B cell (primary cell): Measurements from ENCODE around the gene ADGRE1.

ENCODE experiments used
- CTCF ChIP-seq: fragments of 200-600 bp; IDR thresholded peaks from one replicate; pipeline ENCODE4 v1.8.0; 2022; ENCODE audit warnings: antibody characterized with exemption, mild to moderate bottlenecking
- EZH2 ChIP-seq: IDR thresholded peaks from 2 replicates; pipeline ENCODE4 v1.6.1; 2012; ENCODE audit warnings: borderline replicate concordance, low read depth, mild to moderate bottlenecking, moderate library complexity, low read length; ENCODE audit not compliant: insufficient read depth, poor library complexity, severe bottlenecking

- TF ChIP-seq CTCF (no peak), EZH2 (no peak)
These were observed 21.5 kb upstream of the ADGRE1 start for GRCh38 chr19:6865849-6866248.
